Psoas muscle (tissue), 8 donors: ENCODE results near the gene FAM219A. TPM values are rescaled to one million over a fixed set of nuclear protein-coding genes. Genes with fewer than 3 reads are reported as not detected.

Source experiments
- ATAC-seq, 4 donors: fragments of 200-7000 bp; cut with Tn5 transposase; one replicate each; pipeline ENCODE4 v1.9.1; 2020; ENCODE audit warnings: moderate library complexity in 3 of 4, mild to moderate bottlenecking in 2 of 4
- DNase-seq, 2 donors: peaks; one replicate each; pipeline ENCODE4 v3.0.0-alpha.2; 2020
- H3K27ac ChIP-seq: fragments of 200-600 bp; one replicate; pipeline ENCODE4 v1.8.0; 2022
- H3K27me3 ChIP-seq, 3 donors: fragments of 200-600 bp in 1 of 3; one replicate each; pipeline versions ENCODE4 v1.6.1 to v1.8.0; 2013 to 2022; ENCODE audit warnings: low read length in 2 of 3, mild to moderate bottlenecking in 2 of 3, moderate library complexity in 1 of 3; ENCODE audit not compliant: insufficient read depth in 3 of 3
- H3K36me3 ChIP-seq, 2 donors: fragments of 200-600 bp in 1 of 2; one replicate each; pipeline versions ENCODE4 v1.6.1 to v1.8.0; 2013 to 2022; ENCODE audit warnings: low read depth in 1 of 2, mild to moderate bottlenecking in 1 of 2, moderate library complexity in 1 of 2; ENCODE audit not compliant: insufficient read depth in 1 of 2
- H3K4me1 ChIP-seq: fragments of 200-600 bp; one replicate; pipeline ENCODE4 v1.8.0; 2022
- H3K4me3 ChIP-seq: fragments of 200-600 bp; one replicate; pipeline ENCODE4 v1.8.0; 2022; ENCODE audit warnings: mild to moderate bottlenecking
- H3K9me3 ChIP-seq: fragments of 200-600 bp; one replicate; pipeline ENCODE4 v1.8.0; 2022
- CTCF ChIP-seq: fragments of 200-600 bp; IDR thresholded peaks from one replicate; pipeline ENCODE4 v1.8.0; 2022; ENCODE audit warnings: antibody characterized with exemption
- WGBS, 3 donors: extraction: QIAGEN DNeasy Blood & Tissue Kit; methylation state at CpG; one replicate each; pipeline versions ENCODE4 v1.1.6 to v1.1.7; 2013; 5-methylcytosine and 5-hydroxymethylcytosine counted together
- intact Hi-C, 2 donors: fragments of 100-400 bp; cut with DNase I; formaldehyde crosslinking; loops; one replicate each; pipeline versions ENCODE4 v1.11.0 to v1.14.2; 2022
- polyA plus RNA-seq, 3 donors: library from polyadenylated mRNA; stranded (reverse); fragments of 200-250 nt; gene quantifications; one replicate each; pipeline ENCODE4 v1.2.3, GENCODE V29; 2013
- total RNA-seq, 4 donors: library from RNA; stranded (reverse); fragmentation: NEBNext Ultra II Directional in 2 of 4; extraction: Animal tissue kit (Norgen Biotek cat#: 25700) in 2 of 4; gene quantifications; one replicate each; pipeline versions ENCODE4 v1.2.1 to v1.2.4, GENCODE V29; 2021 to 2023
- donor health status: healthy with polysubstance abuse.
- donor health status: DM: no; HTN: no; CAD: no; lungs with moderate emphysema.
- donor health status: Bipolar disorder and iron deficiency.
- donor health status: healthy.
- donor health status: DM: yes; HTN: yes; CAD: no.
- donor health status: DM: no; HTN: no; CAD: no.
- donor health status: DM: no; HTN: no; CAD: no.
- donor health status: DM: yes; HTN: yes; CAD: no.

The FAM219A gene
- total and polyA plus RNA-seq, 7 donors: 25.4 to 99.4 (median 36.5) TPM

GRCh38 chr9:34498553-34498952 is 40.2 kb upstream of the FAM219A start:
- 19 to 29% (median 22%) methylated on average over 3 of the region's 3 CpGs for WGBS, 3 donors
- H3K36me3 ChIP-seq: no peaks in the 10 kb centered on the region
- no peak overlapping the region for H3K27ac ChIP-seq
- ATAC-seq: peak in 1 of 4 donors; percentile 49
- no peaks in the 10 kb centered on the region for H3K4me1 ChIP-seq
- H3K4me3 ChIP-seq: no peak overlapping the region
- no peaks in the 10 kb centered on the region for H3K27me3 ChIP-seq
- no peak for TF ChIP-seq CTCF
- no peaks in the 10 kb centered on the region for H3K9me3 ChIP-seq
- no peak for DNase-seq
- intact Hi-C loops: loop anchor here in 1 of 2 donors (5.0 kb wide), 1 partner anchor 76 kb away; no protein-coding TSS in a partner anchor

GRCh38 chr9:34496149-34496712 is 37.9 kb upstream of the FAM219A start:
- no peak for TF ChIP-seq CTCF
- H3K4me1 ChIP-seq: no peaks in the 10 kb centered on the region
- DNase-seq (no peak), ATAC-seq (no peak)
- no peaks in the 10 kb centered on the region for H3K9me3 ChIP-seq
- no peak overlapping the region for H3K27ac ChIP-seq
- no peak overlapping the region for H3K4me3 ChIP-seq
- intact Hi-C loops: loop anchor here in 1 of 2 donors (5.0 kb wide), 1 partner anchor 74 kb away; no protein-coding TSS in a partner anchor
- H3K36me3 ChIP-seq: no peaks in the 10 kb centered on the region
- H3K27me3 ChIP-seq: no peaks in the 10 kb centered on the region
- 70 to 78% (median 78%) methylated on average over 6 of the region's 6 CpGs for WGBS, 3 donors

GRCh38 chr9:34493972-34494535 is 35.7 kb upstream of the FAM219A start:
- Histone ChIP-seq H3K27ac (no peak overlapping the region), H3K9me3 (no peaks in the 10 kb centered on the region), H3K4me1 (no peaks in the 10 kb centered on the region), H3K27me3 (no peaks in the 10 kb centered on the region), H3K4me3 (no peak overlapping the region), H3K36me3 (no peaks in the 10 kb centered on the region)
- no peak for TF ChIP-seq CTCF
- DNase-seq (peak; percentile 48 to 73), ATAC-seq (peak; percentile 46 to 71 (median 62))
- WGBS, 3 donors: 29 to 30% (median 30%) methylated on average over 8 of the region's 8 CpGs
- intact Hi-C loops: no loop called here

GRCh38 chr9:34492051-34492450 is 33.7 kb upstream of the FAM219A start:
- intact Hi-C loops: no loop called here
- H3K27me3 ChIP-seq: no peaks in the 10 kb centered on the region
- no peak overlapping the region for H3K4me3 ChIP-seq
- WGBS, 3 donors: 16 to 42% (median 37%) methylated on average over 2 of the region's 2 CpGs
- DNase-seq (no peak), ATAC-seq (no peak)
- H3K36me3 ChIP-seq: no peaks in the 10 kb centered on the region
- no peaks in the 10 kb centered on the region for H3K9me3 ChIP-seq
- no peak for TF ChIP-seq CTCF
- H3K27ac ChIP-seq: no peak overlapping the region
- no peaks in the 10 kb centered on the region for H3K4me1 ChIP-seq
